DND-41 (cell line): ENCODE data around the gene KLRD1.

Source experiments
- EZH2 ChIP-seq: IDR thresholded peaks from 3 replicates; pipeline ENCODE4 v1.6.1; 2012; ENCODE audit warnings: borderline replicate concordance, low read depth, mild to moderate bottlenecking, moderate library complexity, low read length, inconsistent platforms; ENCODE audit not compliant: severe bottlenecking
- TF ChIP-seq, protein P1 (sequence below): IDR thresholded peaks from 2 replicates; pipeline ENCODE4 v1.5.1; 2012; ENCODE audit warnings: borderline replicate concordance, low read length, moderate library complexity, mild to moderate bottlenecking; ENCODE audit not compliant: poor library complexity, severe bottlenecking; ENCODE audit errors: extremely low read depth

DNA sequence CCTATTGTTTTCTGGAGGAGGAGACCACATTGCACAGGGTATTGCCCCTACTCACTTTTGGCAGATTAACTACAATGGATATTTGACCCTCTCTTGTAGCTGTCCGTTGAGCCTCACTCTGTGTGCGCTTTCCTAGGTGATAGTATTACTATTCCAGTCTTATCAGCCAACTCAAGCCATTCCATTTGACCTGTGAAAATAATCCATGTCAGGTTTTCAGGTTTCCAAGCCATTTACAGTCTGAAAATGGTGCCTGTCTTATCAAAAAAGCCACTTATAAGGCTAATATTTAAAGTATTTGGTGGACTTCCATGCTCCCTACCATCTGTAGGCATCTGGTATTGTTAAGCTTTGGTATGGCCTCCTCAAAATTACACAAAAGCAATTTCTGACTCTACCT lies 29.6 kb upstream of the KLRD1 start:
- TF ChIP-seq, protein P1, sequence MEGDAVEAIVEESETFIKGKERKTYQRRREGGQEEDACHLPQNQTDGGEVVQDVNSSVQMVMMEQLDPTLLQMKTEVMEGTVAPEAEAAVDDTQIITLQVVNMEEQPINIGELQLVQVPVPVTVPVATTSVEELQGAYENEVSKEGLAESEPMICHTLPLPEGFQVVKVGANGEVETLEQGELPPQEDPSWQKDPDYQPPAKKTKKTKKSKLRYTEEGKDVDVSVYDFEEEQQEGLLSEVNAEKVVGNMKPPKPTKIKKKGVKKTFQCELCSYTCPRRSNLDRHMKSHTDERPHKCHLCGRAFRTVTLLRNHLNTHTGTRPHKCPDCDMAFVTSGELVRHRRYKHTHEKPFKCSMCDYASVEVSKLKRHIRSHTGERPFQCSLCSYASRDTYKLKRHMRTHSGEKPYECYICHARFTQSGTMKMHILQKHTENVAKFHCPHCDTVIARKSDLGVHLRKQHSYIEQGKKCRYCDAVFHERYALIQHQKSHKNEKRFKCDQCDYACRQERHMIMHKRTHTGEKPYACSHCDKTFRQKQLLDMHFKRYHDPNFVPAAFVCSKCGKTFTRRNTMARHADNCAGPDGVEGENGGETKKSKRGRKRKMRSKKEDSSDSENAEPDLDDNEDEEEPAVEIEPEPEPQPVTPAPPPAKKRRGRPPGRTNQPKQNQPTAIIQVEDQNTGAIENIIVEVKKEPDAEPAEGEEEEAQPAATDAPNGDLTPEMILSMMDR, result no peak
- TF ChIP-seq EZH2, result no peak
